Nephron (organoid): Measurements from ENCODE around the gene E2F1.

ENCODE experiments used
- H3K27ac Mint-ChIP-seq, 3 experiments: 2 replicates each; pipeline ENCODE4 v1.8.0; 2020; ENCODE audit warnings: mixed read lengths in 3 of 3, mild to moderate bottlenecking in 2 of 3, moderate library complexity in 1 of 3
- H3K27me3 Mint-ChIP-seq: 2 replicates; pipeline ENCODE4 v1.8.0; 2021; ENCODE audit warnings: low read depth, mild to moderate bottlenecking, moderate library complexity, mixed read lengths
- H3K36me3 Mint-ChIP-seq: 2 replicates; pipeline ENCODE4 v1.8.0; 2020; ENCODE audit warnings: low read depth, mixed read lengths
- H3K4me1 Mint-ChIP-seq: 2 replicates; pipeline ENCODE4 v1.8.0; 2020; ENCODE audit warnings: mixed read lengths
- H3K4me3 Mint-ChIP-seq, 3 experiments: 2 replicates each; pipeline ENCODE4 v1.8.0; 2020; ENCODE audit warnings: mild to moderate bottlenecking in 3 of 3, mixed read lengths in 3 of 3, moderate library complexity in 2 of 3
- H3K9me3 Mint-ChIP-seq: 2 replicates; pipeline ENCODE4 v1.8.0; 2020; ENCODE audit warnings: mixed read lengths
- TF ChIP-seq, protein P1 (sequence below), 3 experiments: fragments of 200-600 bp; sonication (generic); IDR thresholded peaks; one replicate each; pipeline ENCODE4 v1.5.0; 2021; ENCODE audit warnings: antibody characterized with exemption in 3 of 3; ENCODE audit not compliant: unreplicated experiment in 3 of 3

Gene E2F1

GRCh38 chr20:33658929-33659328 lies 27.3 kb downstream of the E2F1 start:
- H3K27me3 Mint-ChIP-seq = no peaks in the 10 kb centered on the region
- peak overlapping the region in 1 of 3 experiments; percentile 9 for H3K4me3 Mint-ChIP-seq
- H3K9me3 Mint-ChIP-seq = no peaks in the 10 kb centered on the region
- TF ChIP-seq, protein P1, sequence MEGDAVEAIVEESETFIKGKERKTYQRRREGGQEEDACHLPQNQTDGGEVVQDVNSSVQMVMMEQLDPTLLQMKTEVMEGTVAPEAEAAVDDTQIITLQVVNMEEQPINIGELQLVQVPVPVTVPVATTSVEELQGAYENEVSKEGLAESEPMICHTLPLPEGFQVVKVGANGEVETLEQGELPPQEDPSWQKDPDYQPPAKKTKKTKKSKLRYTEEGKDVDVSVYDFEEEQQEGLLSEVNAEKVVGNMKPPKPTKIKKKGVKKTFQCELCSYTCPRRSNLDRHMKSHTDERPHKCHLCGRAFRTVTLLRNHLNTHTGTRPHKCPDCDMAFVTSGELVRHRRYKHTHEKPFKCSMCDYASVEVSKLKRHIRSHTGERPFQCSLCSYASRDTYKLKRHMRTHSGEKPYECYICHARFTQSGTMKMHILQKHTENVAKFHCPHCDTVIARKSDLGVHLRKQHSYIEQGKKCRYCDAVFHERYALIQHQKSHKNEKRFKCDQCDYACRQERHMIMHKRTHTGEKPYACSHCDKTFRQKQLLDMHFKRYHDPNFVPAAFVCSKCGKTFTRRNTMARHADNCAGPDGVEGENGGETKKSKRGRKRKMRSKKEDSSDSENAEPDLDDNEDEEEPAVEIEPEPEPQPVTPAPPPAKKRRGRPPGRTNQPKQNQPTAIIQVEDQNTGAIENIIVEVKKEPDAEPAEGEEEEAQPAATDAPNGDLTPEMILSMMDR (IDR thresholded peaks at IDR 0.05; ENCODE audit: unreplicated experiment in 3 of 3) = no peak
- H3K27ac Mint-ChIP-seq = peak overlapping the region in 2 of 3 experiments; percentile 24 to 83
- H3K4me1 Mint-ChIP-seq = peaks cover 2% of the 10 kb centered on the region
- H3K36me3 Mint-ChIP-seq = no peaks in the 10 kb centered on the region

DNA sequence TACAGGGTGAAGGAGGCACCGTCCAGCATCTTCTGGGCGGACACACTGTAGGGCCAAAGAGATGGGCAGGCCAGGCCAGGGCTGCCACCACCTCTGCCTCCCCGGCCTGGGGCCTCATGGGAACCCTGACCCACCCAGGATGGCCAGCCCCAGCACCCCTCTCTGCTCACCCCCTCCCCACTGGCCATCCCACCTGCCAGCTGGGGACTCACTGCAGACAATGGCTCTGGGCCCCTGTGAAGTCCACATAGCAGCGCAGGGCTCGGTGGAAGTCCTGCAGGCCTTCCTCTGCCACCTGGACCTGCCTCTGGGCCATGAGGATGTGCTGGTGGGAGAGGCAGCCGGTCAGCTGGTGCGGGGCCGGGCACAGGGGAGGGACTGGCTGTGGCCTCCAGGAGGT lies 27.7 kb downstream of the E2F1 start:
- Mint-ChIP-seq H3K27ac (peak overlapping the region in 1 of 3 experiments; percentile 83), H3K4me1 (peaks cover 6% of the 10 kb centered on the region), H3K36me3 (no peaks in the 10 kb centered on the region), H3K27me3 (no peaks in the 10 kb centered on the region), H3K9me3 (no peaks in the 10 kb centered on the region), H3K4me3 (no peak overlapping the region)
- TF ChIP-seq, protein P1 (IDR thresholded peaks at IDR 0.05; ENCODE audit: unreplicated experiment in 3 of 3) = no peak

DNA sequence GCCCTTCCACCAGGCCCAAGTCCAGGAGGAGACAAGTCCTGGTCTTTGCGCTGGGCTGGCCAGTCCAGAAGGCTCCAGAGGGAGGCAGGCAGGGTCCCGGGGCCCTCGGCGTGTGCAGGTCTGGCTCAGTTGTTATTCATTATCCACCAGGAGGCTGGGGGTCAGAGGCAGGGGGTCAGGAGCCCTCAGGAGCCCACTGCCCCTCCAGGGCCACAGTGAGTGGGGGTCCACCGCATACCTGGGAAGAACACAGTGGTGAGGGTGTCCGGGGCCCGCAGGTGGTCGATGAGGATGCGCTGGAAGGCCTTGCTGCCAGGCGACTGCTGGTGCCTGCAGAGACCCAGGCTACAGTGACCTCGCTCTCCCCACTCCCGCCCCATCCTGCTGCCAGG lies 28.5 kb downstream of the E2F1 start:
- TF ChIP-seq, protein P1 (IDR thresholded peaks at IDR 0.05; ENCODE audit: unreplicated experiment in 3 of 3) = no peak
- Mint-ChIP-seq H3K27ac (no peak overlapping the region), H3K27me3 (no peaks in the 10 kb centered on the region), H3K4me3 (no peak overlapping the region), H3K4me1 (peaks cover 12% of the 10 kb centered on the region), H3K36me3 (no peaks in the 10 kb centered on the region), H3K9me3 (no peaks in the 10 kb centered on the region)

DNA sequence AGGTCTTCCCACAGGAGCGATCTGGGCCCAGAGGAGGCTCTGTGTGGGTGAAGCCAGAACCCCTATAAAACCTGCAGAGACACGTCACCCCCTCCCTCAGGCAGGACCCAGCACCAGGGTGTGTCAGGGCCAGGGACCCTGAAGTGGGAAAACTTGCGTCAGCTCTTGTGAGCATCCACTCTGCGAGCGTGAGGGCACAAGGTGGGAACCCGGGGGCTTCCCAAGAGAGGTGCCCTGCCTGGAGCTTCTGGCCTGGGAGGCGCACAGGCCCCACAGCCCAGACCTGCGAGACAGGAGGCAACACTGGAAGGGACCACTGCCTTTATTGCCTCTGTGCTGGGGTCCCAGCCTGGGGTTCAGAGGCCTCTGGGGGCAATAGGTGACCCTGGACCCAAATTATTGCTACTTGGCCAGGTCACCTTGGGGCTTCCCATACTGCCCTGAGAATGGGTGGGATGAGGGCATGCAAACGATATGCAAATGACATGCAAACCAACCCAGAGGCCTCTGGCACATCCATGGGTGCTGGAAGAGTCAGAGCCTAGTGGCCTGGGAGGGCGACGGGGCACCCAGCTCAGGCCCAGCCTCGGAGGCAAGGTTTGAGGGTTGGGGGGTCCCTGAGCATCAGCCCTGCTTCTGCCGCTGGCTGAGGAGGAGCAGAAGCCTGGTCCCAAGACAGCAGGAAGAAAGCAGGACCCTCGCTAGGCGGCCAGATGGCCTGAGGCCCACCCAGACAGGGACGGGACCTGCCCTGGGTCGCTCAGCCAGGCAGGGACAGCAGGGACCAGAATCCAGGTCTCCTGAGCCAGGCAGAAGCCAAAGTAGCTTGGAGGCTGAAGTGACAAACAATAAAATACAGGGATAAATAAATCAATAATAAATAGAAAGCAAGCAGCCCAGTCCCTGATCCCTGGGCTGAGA lies 29.1 kb downstream of the E2F1 start:
- H3K9me3 Mint-ChIP-seq = no peaks in the 10 kb centered on the region
- H3K27me3 Mint-ChIP-seq = no peaks in the 10 kb centered on the region
- TF ChIP-seq, protein P1 (IDR thresholded peaks at IDR 0.05; ENCODE audit: unreplicated experiment in 3 of 3) = no peak
- peaks cover 12% of the 10 kb centered on the region for H3K4me1 Mint-ChIP-seq
- no peak overlapping the region for H3K4me3 Mint-ChIP-seq
- no peak overlapping the region for H3K27ac Mint-ChIP-seq
- no peaks in the 10 kb centered on the region for H3K36me3 Mint-ChIP-seq

DNA sequence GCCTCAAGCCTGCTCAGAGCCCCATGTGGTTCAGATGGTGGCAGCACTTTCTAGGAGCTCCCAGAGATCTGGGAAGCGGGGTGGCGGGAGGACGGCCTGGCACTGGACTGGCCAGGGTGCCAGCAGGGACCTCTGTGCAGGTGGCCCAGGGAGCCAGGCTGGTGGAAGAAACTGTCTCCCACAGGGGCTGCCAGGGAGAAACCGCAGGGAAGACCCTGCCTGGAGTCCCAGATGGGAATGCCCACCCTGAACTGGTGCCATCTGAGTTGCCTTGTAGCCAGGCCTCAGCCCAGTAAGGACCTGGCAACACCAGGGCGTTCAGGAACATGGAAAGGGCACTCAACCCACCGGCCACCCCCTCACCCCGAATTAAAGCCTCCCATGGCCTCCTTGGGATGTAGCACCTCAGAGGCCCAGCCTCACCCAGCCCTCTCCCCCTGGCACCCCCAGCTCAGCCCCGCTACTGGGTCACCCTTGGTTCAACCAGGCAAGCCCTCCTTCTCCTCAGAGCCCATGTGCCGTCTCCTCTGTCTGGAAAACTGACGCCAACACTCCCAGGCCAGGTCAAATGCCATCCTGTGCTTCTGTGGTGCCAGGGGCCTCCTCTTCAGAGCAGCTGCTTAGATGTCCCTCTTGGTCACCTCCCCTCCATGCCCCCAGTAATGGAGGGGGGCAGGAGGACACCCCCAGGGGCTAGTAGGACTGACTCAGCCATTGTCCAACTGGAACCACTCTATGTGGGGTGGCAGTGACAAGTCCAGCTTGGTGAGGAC lies 30.0 kb downstream of the E2F1 start:
- H3K4me3 Mint-ChIP-seq = no peak overlapping the region
- TF ChIP-seq, protein P1 (IDR thresholded peaks at IDR 0.05; ENCODE audit: unreplicated experiment in 3 of 3) = no peak
- no peaks in the 10 kb centered on the region for H3K27me3 Mint-ChIP-seq
- no peaks in the 10 kb centered on the region for H3K9me3 Mint-ChIP-seq
- H3K36me3 Mint-ChIP-seq = no peaks in the 10 kb centered on the region
- H3K27ac Mint-ChIP-seq = no peak overlapping the region
- H3K4me1 Mint-ChIP-seq = peaks cover 12% of the 10 kb centered on the region
